ENCODE data around the gene SGK2. TPM values are rescaled to one million over a fixed set of nuclear protein-coding genes. Genes with fewer than 3 reads are reported as not detected.

Gene SGK2
- total and polyA plus RNA-seq, 2 experiments from 2014 or later, result 2.4 TPM; not detected in 1

GRCh38 chr20:43541214-43541613, 17.6 kb upstream of the SGK2 start:
- DNase-seq (ENCODE audit: low read depth in 1 of 2, low spot score in 1 of 2), result no peak
- no peak overlapping the region for H3K27ac ChIP-seq
- H3K9me3 ChIP-seq (ENCODE audit: low read depth), result no peaks in the 10 kb centered on the region
- H3K4me3 ChIP-seq, result no peak overlapping the region
- no peaks in the 10 kb centered on the region for H3K4me1 ChIP-seq (ENCODE audit: low read depth)
- TF ChIP-seq, protein P1, sequence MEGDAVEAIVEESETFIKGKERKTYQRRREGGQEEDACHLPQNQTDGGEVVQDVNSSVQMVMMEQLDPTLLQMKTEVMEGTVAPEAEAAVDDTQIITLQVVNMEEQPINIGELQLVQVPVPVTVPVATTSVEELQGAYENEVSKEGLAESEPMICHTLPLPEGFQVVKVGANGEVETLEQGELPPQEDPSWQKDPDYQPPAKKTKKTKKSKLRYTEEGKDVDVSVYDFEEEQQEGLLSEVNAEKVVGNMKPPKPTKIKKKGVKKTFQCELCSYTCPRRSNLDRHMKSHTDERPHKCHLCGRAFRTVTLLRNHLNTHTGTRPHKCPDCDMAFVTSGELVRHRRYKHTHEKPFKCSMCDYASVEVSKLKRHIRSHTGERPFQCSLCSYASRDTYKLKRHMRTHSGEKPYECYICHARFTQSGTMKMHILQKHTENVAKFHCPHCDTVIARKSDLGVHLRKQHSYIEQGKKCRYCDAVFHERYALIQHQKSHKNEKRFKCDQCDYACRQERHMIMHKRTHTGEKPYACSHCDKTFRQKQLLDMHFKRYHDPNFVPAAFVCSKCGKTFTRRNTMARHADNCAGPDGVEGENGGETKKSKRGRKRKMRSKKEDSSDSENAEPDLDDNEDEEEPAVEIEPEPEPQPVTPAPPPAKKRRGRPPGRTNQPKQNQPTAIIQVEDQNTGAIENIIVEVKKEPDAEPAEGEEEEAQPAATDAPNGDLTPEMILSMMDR (IDR thresholded peaks at IDR 0.05; ENCODE audit: low read depth, low read length), result no peak
- H3K36me3 ChIP-seq, result peaks cover 10% of the 10 kb centered on the region
- H3K27me3 ChIP-seq, result no peaks in the 10 kb centered on the region

GRCh38 chr20:43542161-43542560, 16.7 kb upstream of the SGK2 start:
- TF ChIP-seq, protein P1 (IDR thresholded peaks at IDR 0.05; ENCODE audit: low read depth, low read length), result no peak
- DNase-seq (ENCODE audit: low read depth in 1 of 2, low spot score in 1 of 2), result no peak
- Histone ChIP-seq H3K36me3 (peaks cover 10% of the 10 kb centered on the region), H3K9me3 (ENCODE audit: low read depth) (no peaks in the 10 kb centered on the region), H3K27ac (no peak overlapping the region), H3K27me3 (no peaks in the 10 kb centered on the region), H3K4me1 (ENCODE audit: low read depth) (no peaks in the 10 kb centered on the region), H3K4me3 (no peak overlapping the region)

DNA sequence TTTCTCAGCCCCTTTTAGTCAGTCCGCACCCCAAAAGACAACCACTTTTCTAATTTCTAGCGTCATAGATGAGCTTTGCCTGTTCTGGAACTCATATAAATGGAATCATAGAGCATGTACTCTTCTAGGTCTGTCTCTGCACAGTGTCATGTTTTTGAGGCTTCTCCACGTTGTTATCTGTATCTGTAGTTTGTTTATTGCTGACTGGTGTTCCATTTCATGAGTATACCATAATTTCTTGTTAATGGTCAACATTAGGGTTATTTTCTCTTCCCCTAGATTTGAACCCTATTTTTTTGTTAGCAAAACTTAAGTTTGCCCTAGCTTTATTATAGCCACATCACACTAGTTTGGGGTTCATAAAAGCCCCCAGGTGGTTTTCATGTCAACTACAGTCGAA, 16.2 kb upstream of the SGK2 start:
- DNase-seq (ENCODE audit: low read depth in 1 of 2, low spot score in 1 of 2), result no peak
- TF ChIP-seq, protein P1 (IDR thresholded peaks at IDR 0.05; ENCODE audit: low read depth, low read length), result no peak
- Histone ChIP-seq H3K4me3 (no peak overlapping the region), H3K36me3 (peaks cover 10% of the 10 kb centered on the region), H3K9me3 (ENCODE audit: low read depth) (no peaks in the 10 kb centered on the region), H3K27ac (no peak overlapping the region), H3K4me1 (ENCODE audit: low read depth) (no peaks in the 10 kb centered on the region), H3K27me3 (no peaks in the 10 kb centered on the region)

GRCh38 chr20:43543138-43543537, 15.7 kb upstream of the SGK2 start:
- Histone ChIP-seq H3K4me3 (no peak overlapping the region), H3K27me3 (no peaks in the 10 kb centered on the region), H3K4me1 (ENCODE audit: low read depth) (no peaks in the 10 kb centered on the region), H3K27ac (no peak overlapping the region), H3K36me3 (peaks cover 10% of the 10 kb centered on the region), H3K9me3 (ENCODE audit: low read depth) (no peaks in the 10 kb centered on the region)
- TF ChIP-seq, protein P1 (IDR thresholded peaks at IDR 0.05; ENCODE audit: low read depth, low read length), result no peak
- DNase-seq (ENCODE audit: low read depth in 1 of 2, low spot score in 1 of 2), result no peak

DNA sequence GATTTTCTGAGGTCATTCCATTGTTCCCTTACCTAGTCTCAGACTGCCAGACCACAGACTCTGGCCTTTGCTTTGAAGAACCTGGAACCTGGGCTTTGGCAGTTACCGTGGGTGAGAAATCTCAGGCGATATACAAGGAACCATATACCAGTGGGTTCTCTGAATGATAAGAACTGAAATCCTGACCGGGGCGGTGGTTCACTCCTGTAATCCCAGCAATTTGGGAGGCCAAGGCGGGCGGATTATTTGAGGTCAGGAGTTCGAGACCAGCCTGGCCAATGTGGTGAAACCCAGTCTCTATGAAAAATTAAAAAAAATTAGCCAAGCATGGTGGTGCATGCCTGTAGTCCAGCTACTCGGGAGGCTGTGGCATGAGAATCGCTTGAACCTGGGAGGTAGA, 14.3 kb upstream of the SGK2 start:
- Histone ChIP-seq H3K36me3 (peaks cover 10% of the 10 kb centered on the region), H3K27me3 (no peaks in the 10 kb centered on the region), H3K4me1 (ENCODE audit: low read depth) (no peaks in the 10 kb centered on the region), H3K27ac (no peak overlapping the region), H3K4me3 (no peak overlapping the region), H3K9me3 (ENCODE audit: low read depth) (no peaks in the 10 kb centered on the region)
- TF ChIP-seq, protein P1 (IDR thresholded peaks at IDR 0.05; ENCODE audit: low read depth, low read length), result no peak
- no peak for DNase-seq (ENCODE audit: low read depth in 1 of 2, low spot score in 1 of 2)

All from cardiac muscle cell (in vitro differentiated cells and primary cell).